GM21737 (cell line): ENCODE results near the gene PCDHGA10.
"Not testable (repeated sequence)": the region's sequence is repeated elsewhere in the genome, so short reads cannot be mapped to it uniquely, and the experiment has no call there.

ENCODE experiments used
- ATAC-seq: cut with Tn5 transposase; IDR thresholded peaks from one replicate; pipeline ENCODE4 v1.9.1; 2021; ENCODE audit warnings: mild to moderate bottlenecking, moderate library complexity; ENCODE audit not compliant: unreplicated experiment

PCDHGA10 gene

GRCh38 chr5:141392429-141393198 lies 20.2 kb upstream of the PCDHGA10 start, which contains the start of gene PCDHGA8:
Gene PCDHGA8, plus strand, starts transcription at chr5:141392633. Its CDS starts 181 bp downstream, at chr5:141392814.
- no peak for ATAC-seq

GRCh38 chr5:141393267-141393666 lies 19.5 kb upstream of the PCDHGA10 start:
- ATAC-seq = no peak

DNA sequence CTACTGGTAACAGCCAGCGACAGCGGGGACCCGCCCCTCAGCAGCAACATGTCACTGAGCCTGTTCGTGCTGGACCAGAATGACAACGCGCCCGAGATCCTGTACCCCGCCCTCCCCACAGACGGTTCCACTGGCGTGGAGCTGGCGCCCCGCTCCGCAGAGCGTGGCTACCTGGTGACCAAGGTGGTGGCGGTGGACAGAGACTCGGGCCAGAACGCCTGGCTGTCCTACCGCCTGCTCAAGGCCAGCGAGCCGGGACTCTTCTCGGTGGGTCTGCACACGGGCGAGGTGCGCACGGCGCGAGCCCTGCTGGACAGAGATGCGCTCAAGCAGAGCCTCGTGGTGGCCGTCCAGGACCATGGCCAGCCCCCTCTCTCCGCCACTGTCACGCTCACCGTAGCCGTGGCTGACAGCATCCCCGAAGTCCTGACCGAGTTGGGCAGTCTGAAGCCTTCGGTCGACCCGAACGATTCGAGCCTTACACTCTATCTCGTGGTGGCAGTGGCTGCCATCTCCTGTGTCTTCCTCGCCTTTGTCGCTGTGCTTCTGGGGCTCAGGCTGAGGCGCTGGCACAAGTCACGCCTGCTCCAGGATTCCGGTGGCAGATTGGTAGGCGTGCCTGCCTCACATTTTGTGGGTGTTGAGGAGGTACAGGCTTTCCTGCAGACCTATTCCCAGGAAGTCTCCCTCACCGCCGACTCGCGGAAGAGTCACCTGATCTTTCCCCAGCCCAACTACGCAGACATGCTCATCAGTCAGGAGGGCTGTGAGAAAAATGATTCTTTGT lies 18.2 kb upstream of the PCDHGA10 start:
- not testable (repeated sequence) for ATAC-seq

GRCh38 chr5:141397756-141398551 lies 14.8 kb upstream of the PCDHGA10 start, which contains the start of gene PCDHGB5:
Gene PCDHGB5, plus strand, starts transcription at chr5:141397947. Its CDS starts 181 bp downstream, at chr5:141398128.
- ATAC-seq = peak; percentile 88

DNA sequence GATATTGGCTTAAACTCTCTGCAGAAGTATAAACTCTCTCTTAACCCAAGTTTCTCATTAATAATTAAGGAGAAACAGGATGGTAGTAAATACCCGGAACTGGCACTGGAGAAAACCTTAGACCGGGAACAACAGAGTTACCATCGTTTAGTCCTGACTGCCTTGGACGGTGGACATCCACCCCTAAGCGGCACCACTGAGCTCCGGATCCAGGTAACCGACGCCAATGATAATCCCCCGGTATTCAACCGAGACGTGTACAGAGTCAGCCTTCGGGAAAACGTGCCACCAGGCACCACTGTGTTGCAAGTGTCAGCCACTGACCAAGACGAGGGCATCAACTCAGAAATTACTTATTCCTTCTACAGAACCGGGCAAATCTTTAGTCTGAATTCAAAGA lies 14.2 kb upstream of the PCDHGA10 start:
- ATAC-seq = no peak

DNA sequence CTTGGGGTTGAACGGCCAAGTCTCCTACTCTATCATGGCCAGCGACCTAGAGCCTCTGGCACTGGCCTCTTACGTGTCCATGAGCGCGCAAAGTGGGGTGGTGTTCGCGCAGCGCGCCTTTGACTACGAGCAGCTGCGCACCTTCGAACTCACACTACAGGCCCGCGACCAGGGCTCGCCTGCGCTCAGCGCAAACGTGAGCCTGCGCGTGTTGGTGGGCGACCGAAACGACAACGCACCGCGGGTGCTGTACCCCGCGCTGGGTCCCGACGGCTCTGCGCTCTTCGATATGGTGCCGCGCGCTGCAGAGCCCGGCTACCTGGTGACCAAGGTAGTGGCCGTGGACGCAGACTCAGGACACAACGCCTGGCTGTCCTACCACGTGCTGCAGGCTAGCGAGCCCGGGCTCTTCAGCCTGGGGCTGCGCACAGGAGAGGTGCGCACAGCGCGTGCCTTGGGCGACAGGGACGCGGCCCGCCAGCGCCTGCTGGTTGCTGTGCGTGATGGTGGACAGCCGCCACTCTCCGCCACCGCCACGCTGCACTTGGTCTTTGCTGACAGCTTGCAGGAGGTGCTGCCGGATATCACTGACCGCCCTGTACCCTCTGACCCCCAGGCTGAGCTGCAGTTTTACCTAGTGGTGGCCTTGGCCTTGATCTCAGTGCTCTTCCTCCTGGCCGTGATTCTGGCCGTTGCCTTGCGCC lies 13.1 kb upstream of the PCDHGA10 start:
- ATAC-seq = no peak

GRCh38 chr5:141402553-141403243 lies 10.1 kb upstream of the PCDHGA10 start, which contains the start of gene PCDHGA9:
Gene PCDHGA9, plus strand, starts transcription at chr5:141402778. Its CDS starts 175 bp downstream, at chr5:141402953.
- no peak for ATAC-seq

- ATAC-seq = no peak
These were observed 9.4 kb upstream of the PCDHGA10 start for GRCh38 chr5:141403387-141403786.

GRCh38 chr5:141407790-141408505 lies 4.8 kb upstream of the PCDHGA10 start, which contains the start of gene PCDHGB6:
Gene PCDHGB6, plus strand, starts transcription at chr5:141408021. Its CDS starts 182 bp downstream, at chr5:141408203.
- ATAC-seq = not testable (repeated sequence)

DNA sequence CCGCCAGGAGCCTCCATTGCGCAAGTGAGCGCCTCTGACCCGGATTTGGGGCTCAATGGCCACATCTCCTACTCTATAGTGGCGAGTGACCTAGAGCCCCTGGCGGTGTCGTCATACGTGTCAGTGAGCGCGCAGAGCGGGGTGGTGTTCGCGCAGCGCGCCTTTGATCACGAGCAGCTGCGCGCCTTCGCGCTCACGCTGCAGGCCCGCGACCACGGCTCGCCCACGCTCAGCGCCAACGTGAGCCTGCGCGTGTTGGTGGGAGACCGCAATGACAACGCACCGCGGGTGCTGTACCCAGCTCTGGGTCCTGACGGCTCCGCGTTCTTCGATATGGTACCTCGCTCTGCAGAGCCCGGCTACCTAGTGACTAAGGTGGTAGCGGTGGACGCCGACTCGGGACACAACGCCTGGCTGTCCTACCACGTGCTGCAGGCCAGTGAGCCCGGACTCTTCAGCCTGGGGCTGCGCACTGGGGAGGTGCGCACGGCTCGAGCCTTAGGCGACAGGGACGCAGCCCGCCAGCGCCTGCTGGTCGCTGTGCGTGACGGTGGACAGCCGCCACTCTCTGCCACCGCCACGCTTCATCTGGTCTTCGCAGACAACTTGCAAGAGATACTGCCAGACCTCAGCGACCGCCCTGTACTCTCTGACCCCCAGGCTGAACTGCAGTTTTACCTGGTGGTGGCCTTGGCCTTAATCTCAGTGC lies 3.0 kb upstream of the PCDHGA10 start:
- no peak for ATAC-seq

- no peak for ATAC-seq
These were observed 1.2 kb upstream of the PCDHGA10 start for GRCh38 chr5:141411575-141411974.

DNA sequence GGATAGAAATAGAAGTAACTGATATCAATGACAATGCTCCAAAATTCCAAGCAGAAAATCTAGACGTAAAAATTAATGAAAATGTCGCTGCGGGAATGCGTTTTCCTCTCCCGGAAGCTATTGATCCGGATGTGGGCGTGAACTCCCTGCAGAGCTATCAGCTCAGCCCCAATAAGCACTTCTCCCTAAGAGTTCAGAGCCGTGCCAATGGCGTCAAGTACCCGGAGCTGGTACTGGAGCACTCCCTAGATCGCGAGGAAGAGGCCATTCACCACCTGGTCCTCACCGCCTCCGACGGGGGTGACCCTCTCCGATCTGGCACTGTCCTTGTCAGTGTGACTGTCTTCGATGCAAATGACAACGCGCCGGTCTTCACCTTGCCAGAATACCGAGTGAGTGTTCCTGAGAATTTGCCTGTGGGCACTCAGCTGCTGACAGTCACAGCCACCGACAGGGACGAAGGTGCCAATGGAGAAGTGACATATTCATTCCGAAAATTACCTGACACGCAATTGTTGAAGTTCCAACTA lies 818 bp downstream of the PCDHGA10 start:
- no peak for ATAC-seq

DNA sequence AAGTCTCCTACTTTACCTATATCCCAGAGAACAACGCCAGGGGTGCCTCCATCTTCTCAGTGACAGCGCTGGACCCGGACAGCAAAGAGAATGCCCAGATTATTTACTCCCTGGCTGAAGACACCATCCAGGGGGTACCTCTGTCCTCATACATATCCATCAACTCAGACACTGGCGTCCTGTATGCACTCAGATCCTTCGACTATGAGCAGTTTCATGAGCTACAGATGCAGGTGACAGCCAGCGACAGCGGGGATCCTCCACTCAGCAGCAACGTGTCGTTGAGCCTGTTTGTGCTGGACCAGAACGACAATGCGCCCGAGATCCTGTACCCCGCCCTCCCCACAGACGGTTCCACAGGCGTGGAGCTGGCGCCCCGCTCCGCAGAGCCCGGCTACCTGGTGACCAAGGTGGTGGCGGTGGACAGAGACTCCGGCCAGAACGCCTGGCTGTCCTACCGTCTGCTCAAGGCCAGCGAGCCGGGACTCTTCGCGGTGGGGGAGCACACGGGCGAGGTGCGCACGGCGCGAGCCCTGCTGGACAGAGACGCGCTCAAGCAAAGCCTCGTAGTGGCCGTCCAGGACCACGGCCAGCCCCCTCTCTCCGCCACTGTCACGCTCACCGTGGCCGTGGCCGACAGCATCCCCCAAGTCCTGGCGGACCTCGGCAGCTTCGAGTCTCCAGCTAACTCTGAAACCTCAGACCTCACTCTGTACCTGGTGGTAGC lies 1.9 kb downstream of the PCDHGA10 start:
- not testable (repeated sequence) for ATAC-seq

- ATAC-seq = not testable (repeated sequence)
These were observed 2.5 kb downstream of the PCDHGA10 start for GRCh38 chr5:141415275-141415618.

- peak; percentile 87 for ATAC-seq
These were observed 4.8 kb downstream of the PCDHGA10 start, which contains the start of gene PCDHGB7 for GRCh38 chr5:141417494-141418172. Gene PCDHGB7, plus strand, starts transcription at chr5:141417677. Its CDS starts 183 bp downstream, at chr5:141417860.

DNA sequence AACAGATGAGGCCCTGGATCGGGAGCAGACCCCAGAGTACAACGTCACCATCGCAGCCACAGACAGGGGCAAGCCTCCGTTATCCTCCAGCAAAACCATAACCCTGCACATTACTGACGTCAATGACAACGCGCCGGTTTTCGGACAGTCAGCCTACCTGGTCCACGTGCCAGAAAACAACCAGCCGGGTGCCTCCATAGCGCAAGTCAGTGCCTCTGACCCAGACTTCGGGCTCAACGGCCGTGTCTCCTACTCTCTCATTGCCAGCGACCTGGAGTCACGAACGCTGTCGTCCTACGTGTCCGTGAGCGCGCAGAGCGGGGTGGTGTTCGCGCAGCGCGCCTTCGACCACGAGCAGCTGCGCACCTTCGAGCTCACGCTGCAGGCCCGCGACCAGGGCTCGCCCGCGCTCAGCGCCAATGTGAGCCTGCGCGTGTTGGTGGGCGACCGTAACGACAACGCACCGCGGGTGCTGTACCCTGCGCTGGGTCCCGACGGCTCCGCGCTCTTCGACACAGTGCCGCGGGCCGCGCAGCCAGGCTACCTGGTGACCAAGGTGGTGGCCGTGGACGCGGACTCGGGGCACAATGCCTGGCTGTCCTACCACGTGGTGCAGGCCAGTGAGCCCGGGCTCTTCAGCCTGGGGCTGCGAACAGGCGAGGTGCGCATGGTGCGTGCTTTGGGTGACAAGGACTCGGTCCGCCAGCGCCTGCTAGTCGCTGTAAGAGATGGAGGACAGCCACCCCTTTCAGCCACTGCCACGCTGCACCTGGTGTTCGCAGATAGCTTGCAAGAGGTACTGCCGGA lies 6.5 kb downstream of the PCDHGA10 start:
- no peak for ATAC-seq
